Brain microvascular endothelial cell (primary cell): Measurements from ENCODE around the gene GALNT10.

Source experiments
- DNase-seq: peaks from one replicate; pipeline ENCODE4 v3.0.0-alpha.2; 2020
- H3K27ac ChIP-seq: fragments of 250-450 bp; sonication (Bioruptor Pico); 2 replicates; pipeline ENCODE4 v1.5.1; 2020; ENCODE audit warnings: mild to moderate bottlenecking, moderate library complexity
- H3K27me3 ChIP-seq: fragments of 250-450 bp; sonication (Bioruptor Pico); replicated peaks from 2 replicates; pipeline ENCODE4 v1.5.1; 2020; ENCODE audit warnings: mild to moderate bottlenecking
- H3K36me3 ChIP-seq: fragments of 250-450 bp; sonication (Bioruptor Pico); replicated peaks from 2 replicates; pipeline ENCODE4 v1.5.1; 2020; ENCODE audit warnings: mild to moderate bottlenecking
- H3K4me3 ChIP-seq: 2 replicates; pipeline ENCODE4 v1.5.1; 2011; ENCODE audit warnings: low read depth, mild to moderate bottlenecking, control low read depth, low read length, moderate library complexity
- CTCF ChIP-seq: IDR thresholded peaks from 2 replicates; pipeline ENCODE4 v1.5.1; 2011; ENCODE audit warnings: low read depth, mild to moderate bottlenecking, moderate library complexity, low read length, control low read depth, inconsistent platforms; ENCODE audit errors: missing control alignments
- in situ Hi-C: cut with HindIII; loops from 2 replicates; pipeline ENCODE4 v1.10.0; 2017; ENCODE audit warnings: low sequenced_read_pairs, low pct_ligation_motif_present

The GALNT10 gene

GRCh38 chr5:154344461-154344860 lies 153.9 kb downstream of the GALNT10 start:
- Histone ChIP-seq H3K27ac (no peak overlapping the region), H3K36me3 (no peaks in the 10 kb centered on the region), H3K4me3 (no peak overlapping the region), H3K27me3 (no peaks in the 10 kb centered on the region)
- no peak for DNase-seq
- TF ChIP-seq CTCF: no peak
- in situ Hi-C loops: no loop called here

GRCh38 chr5:154345255-154345952 lies 154.9 kb downstream of the GALNT10 start:
- TF ChIP-seq CTCF: no peak
- Histone ChIP-seq H3K4me3 (no peak overlapping the region), H3K36me3 (no peaks in the 10 kb centered on the region), H3K27ac (no peak overlapping the region), H3K27me3 (no peaks in the 10 kb centered on the region)
- in situ Hi-C loops: no loop called here
- DNase-seq: no peak

- Histone ChIP-seq H3K36me3 (no peaks in the 10 kb centered on the region), H3K27me3 (no peaks in the 10 kb centered on the region), H3K4me3 (no peak overlapping the region), H3K27ac (no peak overlapping the region)
- TF ChIP-seq CTCF: no peak
- in situ Hi-C loops: no loop called here
- no peak for DNase-seq
Measured at GRCh38 chr5:154346427-154346826, 155.9 kb downstream of the GALNT10 start.

- in situ Hi-C loops: no loop called here
- H3K36me3 ChIP-seq: no peaks in the 10 kb centered on the region
- no peak overlapping the region for H3K4me3 ChIP-seq
- H3K27ac ChIP-seq: no peak overlapping the region
- no peak for DNase-seq
- H3K27me3 ChIP-seq: no peaks in the 10 kb centered on the region
- TF ChIP-seq CTCF: no peak
Measured at GRCh38 chr5:154349626-154350264, 159.2 kb downstream of the GALNT10 start.

- Histone ChIP-seq H3K27me3 (no peaks in the 10 kb centered on the region), H3K27ac (no peak overlapping the region), H3K36me3 (no peaks in the 10 kb centered on the region), H3K4me3 (no peak overlapping the region)
- DNase-seq: no peak
- no peak for TF ChIP-seq CTCF
- in situ Hi-C loops: no loop called here
Measured at GRCh38 chr5:154351141-154351540, 160.6 kb downstream of the GALNT10 start.

GRCh38 chr5:154351566-154351965 lies 161.0 kb downstream of the GALNT10 start:
- no peak overlapping the region for H3K27ac ChIP-seq
- H3K36me3 ChIP-seq: no peaks in the 10 kb centered on the region
- no peak for DNase-seq
- no peak overlapping the region for H3K4me3 ChIP-seq
- in situ Hi-C loops: no loop called here
- no peaks in the 10 kb centered on the region for H3K27me3 ChIP-seq
- no peak for TF ChIP-seq CTCF
